GM19468 (cell line): ENCODE results near the gene SYVN1.
"Not testable (repeated sequence)": the region's sequence is repeated elsewhere in the genome, so short reads cannot be mapped to it uniquely, and the experiment has no call there.

ENCODE experiments used
- ATAC-seq: cut with Tn5 transposase; IDR thresholded peaks from one replicate; pipeline ENCODE4 v1.9.1; 2021; ENCODE audit warnings: mild to moderate bottlenecking, moderate library complexity, moderate number of reproducible peaks; ENCODE audit not compliant: unreplicated experiment; ENCODE audit errors: extremely low read depth

The SYVN1 gene

DNA sequence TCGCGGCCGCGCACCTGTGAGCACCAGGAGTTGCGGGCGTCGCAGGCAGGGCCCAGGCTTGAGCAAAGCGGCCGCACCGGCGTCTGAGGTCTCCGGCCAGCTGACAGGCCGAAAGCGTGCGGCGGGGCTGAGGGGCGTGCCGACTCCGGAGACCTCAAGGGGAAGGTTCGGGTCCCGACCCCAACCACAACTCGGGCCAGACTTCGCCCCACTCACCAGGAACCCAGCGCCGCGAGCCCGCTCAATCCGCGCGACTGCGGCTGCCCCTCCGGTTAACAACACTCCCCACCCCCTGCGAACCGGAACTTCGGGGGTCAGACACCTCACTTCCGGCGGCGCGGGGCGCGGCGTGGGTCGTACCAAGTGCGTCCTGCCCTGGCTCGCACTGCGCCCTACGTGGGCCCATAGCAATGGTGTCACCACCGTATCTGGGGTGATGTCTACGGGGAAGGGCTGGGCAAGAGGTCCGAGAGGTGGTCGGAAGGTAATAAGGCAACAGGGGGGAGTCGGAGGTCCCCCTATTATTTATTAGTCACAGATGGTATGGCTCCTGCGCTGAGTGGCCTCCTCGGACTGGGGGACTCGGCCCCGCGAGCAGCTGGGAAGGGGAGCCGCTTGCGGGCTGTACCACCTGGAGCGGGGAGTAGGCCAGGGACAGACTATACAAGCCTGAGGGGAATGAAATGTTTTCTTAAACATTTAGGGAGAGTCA lies at the start of gene SYVN1:
Gene SYVN1 (minus strand): TSS at position 280 of the 712 bp plus-strand sequence. CDS start 918 bp downstream, outside the sequence.
- peak; percentile 49 for ATAC-seq

DNA sequence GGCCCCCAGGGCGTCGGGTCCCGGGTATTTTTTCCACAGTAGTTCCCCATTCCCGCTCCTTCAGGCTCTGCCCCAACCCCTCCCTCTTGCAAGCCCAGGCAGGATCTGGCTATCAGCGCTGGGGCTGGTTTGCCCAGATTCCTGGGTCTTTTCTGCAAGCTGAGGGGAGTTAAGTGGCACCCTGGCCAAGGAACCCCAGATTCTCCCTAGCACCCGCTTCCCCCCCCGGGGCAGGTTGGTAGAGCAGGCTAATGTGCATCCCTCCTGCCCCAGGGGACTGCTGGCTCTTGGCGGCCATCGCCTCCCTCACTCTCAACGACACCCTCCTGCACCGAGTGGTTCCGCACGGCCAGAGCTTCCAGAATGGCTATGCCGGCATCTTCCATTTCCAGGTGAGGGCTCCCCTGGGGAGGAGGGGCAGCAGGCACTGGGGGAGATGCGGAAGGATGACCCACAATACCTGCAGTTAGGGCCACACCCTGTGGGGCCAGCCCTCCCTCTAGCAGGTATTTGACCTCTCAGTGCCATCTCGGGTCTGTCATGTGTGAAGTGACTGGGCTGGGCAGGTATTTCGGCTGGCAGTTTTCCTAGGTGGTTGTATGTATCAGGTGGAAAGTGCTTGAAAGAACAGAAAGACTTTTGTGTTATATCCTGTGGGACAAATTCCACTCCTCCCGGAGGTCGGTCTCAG lies 49.0 kb upstream of the SYVN1 start:
- ATAC-seq = no peak

DNA sequence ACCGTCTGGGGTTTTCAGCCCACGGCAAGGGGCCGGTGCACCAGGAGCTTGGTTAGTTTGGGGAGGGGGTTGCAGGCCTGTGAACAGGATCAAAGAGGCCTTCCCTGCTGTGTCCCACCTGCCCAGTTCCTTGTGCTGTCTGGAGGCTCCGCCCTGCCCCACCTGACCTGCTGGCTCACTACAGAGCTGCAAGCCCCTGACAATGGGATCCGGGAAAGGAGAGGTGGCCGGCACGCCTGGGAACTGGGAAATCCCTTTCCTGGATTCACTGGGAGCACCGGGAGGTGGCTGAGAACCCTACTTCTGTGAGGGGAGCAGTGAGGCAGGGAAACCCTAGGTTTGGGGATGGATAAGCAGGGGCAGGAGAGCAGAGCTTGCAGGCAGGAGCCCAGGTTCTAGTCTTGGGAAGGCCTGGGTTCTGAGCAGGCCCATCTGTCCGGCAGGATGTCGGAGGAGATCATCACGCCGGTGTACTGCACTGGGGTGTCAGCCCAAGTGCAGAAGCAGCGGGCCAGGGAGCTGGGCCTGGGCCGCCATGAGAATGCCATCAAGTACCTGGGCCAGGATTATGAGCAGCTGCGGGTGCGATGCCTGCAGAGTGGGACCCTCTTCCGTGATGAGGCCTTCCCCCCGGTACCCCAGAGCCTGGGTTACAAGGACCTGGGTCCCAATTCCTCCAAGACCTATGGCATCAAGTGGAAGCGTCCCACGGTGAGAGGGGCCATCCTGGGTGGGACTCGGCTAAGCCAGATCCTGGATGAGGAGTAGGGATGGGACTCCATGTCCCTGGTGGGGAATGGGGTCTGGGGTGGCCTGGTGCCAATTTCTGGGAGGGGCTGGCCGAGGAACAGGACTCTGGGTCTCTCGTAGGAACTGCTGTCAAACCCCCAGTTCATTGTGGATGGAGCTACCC lies 48.2 kb upstream of the SYVN1 start:
- ATAC-seq = no peak

DNA sequence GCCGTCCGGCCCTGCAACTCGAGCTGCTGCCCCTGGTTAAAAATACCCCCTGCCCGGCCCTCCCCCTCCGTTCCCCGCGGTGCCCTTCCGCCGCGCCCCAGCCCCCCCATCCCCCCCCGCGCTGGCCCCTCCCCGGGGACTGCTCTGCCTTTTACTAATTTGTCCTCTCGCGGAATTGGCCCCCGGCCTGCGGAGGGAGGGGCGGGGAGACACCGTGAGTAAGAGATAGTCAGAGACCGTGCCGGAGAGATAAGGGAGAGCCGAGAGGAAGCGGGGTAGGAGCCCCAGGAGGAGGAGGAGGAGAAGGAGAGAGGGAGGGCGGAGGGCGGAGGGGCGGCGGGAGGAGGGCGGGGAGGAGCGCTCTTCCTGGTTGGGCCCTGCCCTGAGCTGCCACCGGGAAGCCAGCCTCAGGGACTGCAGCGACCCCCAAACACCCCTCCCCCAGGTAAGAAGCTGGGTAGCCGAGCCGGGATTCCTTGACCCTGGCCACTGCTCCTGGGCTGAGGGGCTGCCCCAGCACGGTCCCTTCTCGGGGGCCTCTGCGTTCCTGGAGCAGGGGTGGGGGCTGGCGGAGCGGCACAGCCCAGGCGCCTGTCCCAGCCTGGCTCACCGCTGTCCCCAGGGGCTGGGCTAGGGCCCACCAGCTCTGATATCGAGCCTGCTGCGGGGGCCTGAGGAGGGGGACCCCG lies 47.4 kb upstream of the SYVN1 start, which contains the start of gene CAPN1:
Gene CAPN1 (plus strand): TSS at position 360 of the 689 bp plus-strand sequence. CDS start 774 bp downstream, outside the sequence.
- peak; percentile 14 for ATAC-seq

DNA sequence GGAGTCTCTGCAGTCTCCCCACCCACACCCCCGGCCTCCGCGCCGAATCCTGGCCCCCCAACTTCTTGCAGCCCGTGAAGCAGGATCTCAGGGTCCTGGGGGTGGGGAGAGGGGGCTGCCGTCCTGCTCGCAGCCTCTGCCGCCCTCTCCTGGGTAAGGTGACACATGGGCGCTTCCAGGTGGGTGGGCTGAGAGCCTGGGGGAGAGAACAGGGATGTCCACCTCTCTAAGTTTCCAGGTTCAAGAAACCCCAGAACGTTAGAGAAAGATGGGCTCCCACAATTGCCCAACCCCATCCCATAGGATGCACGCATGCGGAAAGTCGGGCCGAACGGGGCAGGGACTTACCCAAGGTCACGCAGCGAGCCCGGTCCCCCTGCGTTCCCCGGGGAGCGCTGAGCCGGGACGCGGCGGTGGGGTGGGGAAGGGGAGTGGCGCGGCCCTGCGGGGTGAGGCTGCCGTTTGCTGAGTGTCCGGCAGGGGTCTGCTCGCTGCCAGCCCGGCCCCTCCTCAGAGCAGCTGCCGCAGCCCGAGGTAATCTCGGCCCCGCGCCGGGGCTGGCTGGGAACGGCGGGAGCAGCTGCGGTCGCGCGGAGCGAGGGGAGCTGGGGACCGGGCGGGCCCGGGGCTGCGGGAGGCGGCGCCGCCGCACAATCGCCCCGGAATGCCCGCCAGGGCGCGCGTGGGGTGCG lies 46.7 kb upstream of the SYVN1 start:
- ATAC-seq = peak; percentile 24

DNA sequence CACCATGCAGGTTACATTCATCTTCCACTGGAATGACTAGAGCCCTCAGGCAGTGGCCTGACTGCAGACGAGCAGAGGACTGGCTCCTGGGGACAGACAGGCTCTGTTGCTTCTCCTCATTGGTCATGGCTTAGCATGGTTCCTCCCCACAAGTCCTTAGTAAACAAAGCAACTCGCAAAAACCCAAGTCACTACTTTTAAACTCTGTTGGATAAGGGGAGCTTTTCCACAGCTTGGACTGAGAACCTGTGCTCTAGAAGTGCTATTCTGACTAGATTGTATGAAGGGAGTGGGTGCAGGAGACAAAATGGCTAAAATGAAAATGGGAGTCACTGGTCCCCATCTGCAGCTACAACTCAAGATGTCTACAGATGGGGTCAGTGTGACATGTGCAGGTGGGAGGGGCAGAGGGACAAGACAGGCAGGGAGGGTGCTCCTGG lies 40.3 kb upstream of the SYVN1 start:
- not testable (repeated sequence) for ATAC-seq

DNA sequence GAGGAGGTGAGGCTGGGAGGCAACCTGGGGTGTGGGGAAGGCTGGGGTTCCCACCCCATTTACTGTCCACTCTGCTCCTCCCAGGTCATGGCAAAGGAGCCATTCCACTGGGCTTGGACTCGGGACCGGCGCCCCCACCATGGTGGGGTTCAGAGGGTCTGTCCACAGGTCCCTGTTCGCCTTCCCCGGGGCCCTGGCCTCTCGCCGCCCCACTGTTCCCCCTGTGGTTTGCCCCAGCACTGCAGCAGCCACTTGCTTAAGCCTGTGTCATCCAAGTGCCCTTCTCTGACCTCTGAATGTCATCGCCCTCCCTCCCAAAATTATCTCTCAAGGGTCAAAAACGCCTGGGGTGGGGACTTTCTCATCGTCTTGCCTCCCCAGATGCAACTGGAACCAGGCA lies 38.3 kb upstream of the SYVN1 start:
- ATAC-seq = no peak

DNA sequence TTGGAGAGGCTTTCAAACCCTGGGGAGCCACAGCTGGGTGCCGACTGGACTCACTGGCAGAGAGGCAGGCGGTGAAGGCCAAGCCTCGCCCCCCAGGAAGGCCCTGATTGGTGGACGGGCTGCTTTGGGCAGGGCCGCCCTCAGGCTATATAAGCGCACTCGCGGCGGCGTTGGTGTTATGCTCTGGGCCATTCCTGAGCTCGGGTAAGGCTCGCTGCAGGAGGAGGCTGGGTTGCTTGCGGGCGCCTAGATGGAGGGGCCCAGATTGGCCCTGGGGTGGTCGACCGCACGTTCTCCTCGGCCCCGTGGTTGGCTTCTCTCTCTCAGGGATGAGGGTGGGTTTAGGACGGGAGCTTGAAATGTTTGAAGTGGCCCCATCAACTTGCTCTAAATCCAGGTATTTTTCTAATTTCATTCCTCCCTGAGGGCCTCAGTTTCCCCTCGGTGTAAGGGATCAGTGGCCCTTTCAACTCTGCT lies 35.8 kb upstream of the SYVN1 start, which contains the start of gene SPDYC:
Gene SPDYC (plus strand): TSS at position 176 of the 477 bp plus-strand sequence. CDS start 1,125 bp downstream, outside the sequence.
- ATAC-seq = no peak

DNA sequence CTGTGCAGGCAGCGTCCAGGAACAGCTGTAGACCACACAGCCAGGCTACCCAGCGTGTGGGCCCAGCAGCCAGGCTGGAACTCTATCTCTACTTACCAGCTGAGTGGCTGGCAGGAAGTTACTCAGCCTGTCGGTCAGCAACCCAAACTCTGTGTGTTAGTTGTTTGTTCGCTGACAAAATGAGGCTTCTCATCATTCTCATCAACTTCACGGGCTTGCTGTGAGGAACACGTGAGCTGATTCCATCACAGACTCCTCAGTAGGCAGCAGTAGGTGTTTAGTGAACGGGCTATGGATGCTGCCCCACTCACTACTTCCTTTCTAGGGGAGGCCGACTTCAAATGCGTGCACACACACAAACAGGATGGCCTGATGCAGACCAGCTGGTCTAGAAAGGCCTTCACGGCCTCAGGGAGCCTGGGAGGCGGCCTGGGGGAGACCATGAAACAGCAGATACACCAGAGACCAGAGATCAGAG lies 34.9 kb upstream of the SYVN1 start:
- no peak for ATAC-seq

DNA sequence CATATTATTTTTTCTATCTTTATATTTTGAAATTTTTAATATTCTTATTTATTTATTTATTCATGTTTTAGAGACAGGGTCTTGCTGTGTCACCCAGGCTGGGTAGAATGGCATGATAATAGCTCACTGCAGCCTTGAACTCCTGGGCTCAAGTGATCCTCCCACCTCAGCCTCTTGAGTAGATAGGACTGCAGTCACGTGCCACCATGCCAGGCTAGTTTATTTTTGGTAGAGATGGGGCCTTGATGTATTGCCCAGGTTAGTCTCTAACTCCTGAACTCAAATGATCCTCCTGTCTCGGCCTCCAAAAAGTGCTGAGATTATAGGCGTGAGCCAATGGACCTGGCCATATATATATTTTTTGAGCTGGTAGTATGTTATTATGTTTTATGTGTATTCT lies 33.3 kb upstream of the SYVN1 start:
- ATAC-seq = no peak

DNA sequence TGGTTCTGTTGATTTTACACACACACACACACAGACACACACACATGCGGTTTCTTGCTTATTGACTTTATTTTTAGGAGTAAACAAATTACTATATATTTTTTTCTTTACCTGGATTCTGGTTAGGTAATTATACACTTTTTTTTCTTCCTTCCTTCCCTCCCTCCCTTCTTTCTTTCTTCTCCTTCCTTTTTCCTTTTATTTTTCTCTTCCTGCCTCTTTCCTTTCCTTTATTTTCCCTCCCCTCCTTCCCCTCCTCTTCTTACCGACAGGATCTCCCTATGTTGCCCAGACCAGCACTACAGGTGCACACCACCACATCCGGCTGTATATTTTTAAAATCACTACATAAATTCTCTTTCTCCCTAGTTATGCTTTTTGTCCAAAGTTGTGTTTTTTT lies 32.6 kb upstream of the SYVN1 start:
- no peak for ATAC-seq

DNA sequence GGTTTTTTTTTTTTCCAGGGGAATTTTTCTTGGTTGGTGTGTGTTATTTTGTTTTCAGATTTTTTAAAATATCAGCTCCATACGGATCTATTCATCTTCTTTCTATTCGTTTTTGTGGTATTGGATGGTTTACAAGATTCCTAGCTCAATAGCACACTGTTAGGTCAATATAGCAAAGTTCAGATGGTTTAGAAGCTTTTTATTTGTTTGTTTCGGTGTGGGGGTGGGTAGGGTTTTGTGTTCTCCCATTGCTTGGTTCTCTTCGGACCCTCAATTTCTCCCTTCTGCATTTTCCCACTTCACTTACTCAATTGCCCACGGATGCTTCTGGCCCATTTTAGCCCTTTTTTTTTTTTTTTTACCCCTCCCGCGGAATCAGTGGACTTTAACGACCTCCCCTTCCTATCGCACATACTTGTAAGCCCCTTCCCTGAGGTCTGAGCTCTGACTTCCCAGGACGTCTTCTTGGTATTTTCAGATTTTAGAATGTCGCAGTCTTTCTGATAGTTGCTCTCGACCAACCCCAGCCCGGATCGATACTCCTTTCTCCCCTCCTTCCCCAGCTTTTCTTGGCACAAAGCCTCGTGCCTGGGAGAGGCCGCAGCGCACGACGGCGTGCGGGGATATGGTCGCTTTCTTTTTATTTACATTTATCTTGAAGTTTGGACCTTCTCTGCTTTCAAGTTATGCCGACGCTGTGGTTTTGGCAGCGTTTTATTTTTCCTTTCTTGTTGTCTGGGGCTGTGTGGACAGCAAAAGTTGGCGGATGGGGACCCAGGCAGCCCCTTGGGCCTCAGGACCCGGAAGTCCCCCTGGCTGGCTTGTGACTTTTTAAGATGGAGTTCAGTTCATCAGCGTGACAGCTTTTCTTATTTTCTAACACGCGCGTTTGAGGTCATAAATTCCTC lies 31.3 kb upstream of the SYVN1 start:
- no peak for ATAC-seq

DNA sequence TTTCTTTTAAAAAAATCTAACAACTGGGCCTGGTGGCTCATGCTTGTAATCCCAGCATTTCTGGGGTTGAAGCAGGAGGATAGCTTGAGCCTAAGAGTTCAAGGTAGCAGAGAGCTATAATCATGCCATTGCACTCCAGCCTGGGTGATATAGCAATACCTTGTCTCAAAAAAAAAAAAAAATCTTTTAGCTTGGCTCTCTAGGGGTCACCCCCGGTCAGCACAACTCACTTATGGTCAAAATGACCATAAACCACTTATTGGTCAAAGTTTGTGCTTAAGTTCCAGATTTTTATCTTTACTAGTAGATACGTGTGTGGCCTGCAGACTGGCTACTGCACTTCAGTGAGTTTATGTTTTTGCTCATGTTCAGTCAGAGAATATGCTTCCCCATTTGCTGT lies 29.4 kb upstream of the SYVN1 start:
- no peak for ATAC-seq

DNA sequence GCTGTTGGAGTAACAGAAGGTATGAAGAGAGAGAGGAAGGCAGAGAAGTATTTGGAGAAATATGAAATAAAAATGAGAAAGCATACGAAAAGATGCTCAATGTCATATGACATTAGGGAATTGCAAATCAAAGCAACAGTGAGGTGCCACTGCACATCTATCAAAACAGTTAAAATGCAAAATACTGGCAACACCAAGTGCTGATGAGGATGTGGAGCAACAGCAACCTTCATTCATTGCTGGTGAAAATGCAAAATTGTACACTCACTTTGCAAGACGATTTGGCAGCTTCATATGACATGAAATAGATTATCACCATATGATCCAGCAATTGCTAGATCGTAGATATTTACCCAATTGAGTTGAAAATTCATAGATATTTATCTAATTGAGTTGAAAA lies 26.3 kb upstream of the SYVN1 start:
- ATAC-seq = no peak

DNA sequence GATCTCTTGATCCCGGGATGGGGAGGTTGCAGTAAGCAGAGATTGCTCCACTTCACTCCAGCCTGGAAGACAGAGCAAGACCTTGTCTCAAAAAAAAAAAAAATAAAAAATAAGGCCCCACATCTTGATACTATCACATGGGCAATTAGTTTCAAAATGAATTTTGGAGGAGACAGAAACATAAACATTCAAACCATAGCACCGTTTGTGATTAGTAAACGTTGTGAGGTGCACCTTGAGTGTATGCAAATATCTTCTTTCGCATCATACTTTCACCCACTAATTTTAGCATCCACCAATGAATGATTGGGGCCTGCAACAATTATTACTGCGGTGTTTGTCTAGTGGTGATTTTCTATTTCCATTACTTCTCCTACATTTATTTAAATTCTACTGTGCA lies 24.7 kb upstream of the SYVN1 start:
- ATAC-seq = no peak

DNA sequence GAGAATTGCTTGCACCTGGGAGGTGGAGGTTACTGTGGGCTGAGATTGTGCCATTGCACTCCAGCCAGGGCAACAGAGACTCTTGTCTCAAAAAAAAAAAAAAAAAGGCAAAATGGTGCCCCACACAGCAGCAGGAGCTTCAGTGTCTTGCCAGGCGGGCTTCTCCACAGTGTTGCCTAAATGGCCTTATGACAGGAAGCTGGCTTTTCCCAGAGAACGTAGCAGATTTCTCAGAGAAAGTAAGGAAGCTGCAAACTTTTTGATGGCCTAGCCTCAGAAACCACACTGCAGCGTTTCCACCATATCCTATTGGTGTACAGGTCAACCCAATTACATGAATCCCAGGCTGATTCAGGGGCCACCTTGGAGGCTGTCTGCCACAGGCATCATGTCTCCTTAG lies 23.0 kb upstream of the SYVN1 start:
- ATAC-seq = no peak

DNA sequence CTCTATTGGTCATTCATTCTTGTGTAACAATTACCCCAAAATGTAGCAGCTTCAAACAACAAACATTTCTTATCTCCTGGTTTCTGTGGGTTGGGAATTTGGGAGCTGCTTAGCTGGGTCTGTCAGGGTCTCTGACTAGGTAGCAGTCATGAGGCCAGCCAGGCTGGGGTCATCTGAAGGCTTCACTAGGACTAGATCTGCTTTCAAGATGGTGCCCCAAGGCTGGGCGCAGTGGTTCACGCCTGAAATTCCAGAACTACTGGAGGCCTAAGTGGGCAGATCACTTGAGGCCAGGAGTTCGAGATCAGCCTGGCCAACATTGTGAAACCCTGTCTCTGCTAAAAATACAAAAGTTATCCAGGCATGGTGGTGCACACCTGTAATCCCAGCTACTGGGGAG lies 22.6 kb upstream of the SYVN1 start:
- ATAC-seq = no peak

DNA sequence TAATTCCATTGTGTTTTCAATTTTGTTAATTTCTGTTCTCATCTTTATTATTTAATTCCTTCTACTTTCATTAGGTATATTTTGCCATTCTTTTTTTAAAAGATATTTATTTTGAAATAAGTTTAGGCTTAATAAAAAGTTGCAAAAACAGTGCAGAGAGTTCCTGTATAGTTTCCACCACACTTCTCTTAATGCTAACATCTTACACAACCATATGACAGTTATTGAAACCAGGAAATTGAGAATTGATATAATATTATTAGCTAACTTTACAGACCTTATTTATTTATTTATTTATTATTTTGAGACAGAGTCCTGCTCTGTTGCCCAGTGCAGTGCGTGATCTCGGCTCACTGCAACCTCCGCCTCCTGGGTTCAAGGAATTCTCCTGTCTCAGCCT lies 21.9 kb upstream of the SYVN1 start:
- ATAC-seq = no peak
